SK-N-SH treated with all-trans-retinoic acid at 6 μM for 48 hours (cell line): ENCODE data around the gene CD3E.

Experiments used
- ISL1 ChIP-seq: fragments of 250-450 bp; sonication (Bioruptor Pico); IDR thresholded peaks from 2 replicates; pipeline ENCODE4 v2.1.2; 2022; ENCODE audit warnings: mild to moderate bottlenecking, moderate library complexity
- RARB ChIP-seq: fragments of 250-450 bp; sonication (Bioruptor Pico); IDR thresholded peaks from 2 replicates; pipeline ENCODE4 v1.8.0; 2021; ENCODE audit warnings: mild to moderate bottlenecking, moderate library complexity
- SNAI2 ChIP-seq: fragments of 250-450 bp; sonication (Bioruptor Pico); IDR thresholded peaks from 2 replicates; pipeline ENCODE4 v1.5.0; 2020; ENCODE audit warnings: mild to moderate bottlenecking, moderate library complexity
- TOX ChIP-seq: fragments of 250-450 bp; sonication (Bioruptor Pico); IDR thresholded peaks from 2 replicates; pipeline ENCODE4 v1.8.0; 2021; ENCODE audit warnings: mild to moderate bottlenecking, moderate library complexity, borderline replicate concordance
- ZC3H10 ChIP-seq: fragments of 250-450 bp; sonication (Bioruptor Pico); IDR thresholded peaks from 2 replicates; pipeline ENCODE4 v1.5.1; 2021; ENCODE audit warnings: mild to moderate bottlenecking, moderate library complexity
- ZFP30 ChIP-seq: fragments of 450-650 bp; formaldehyde crosslinking; IDR thresholded peaks from 2 replicates; pipeline ENCODE4 v1.5.0; 2022; ENCODE audit warnings: mild to moderate bottlenecking, moderate library complexity
- ZNF70 ChIP-seq: fragments of 450-650 bp; formaldehyde crosslinking; IDR thresholded peaks from 2 replicates; pipeline ENCODE4 v1.5.0; 2020; ENCODE audit warnings: mild to moderate bottlenecking, moderate library complexity
- ZNF8 ChIP-seq: fragments of 450-650 bp; formaldehyde crosslinking; IDR thresholded peaks from 2 replicates; pipeline ENCODE4 v1.5.0; 2020; ENCODE audit warnings: mild to moderate bottlenecking, moderate library complexity
- TF ChIP-seq, protein P1 (sequence below): fragments of 250-450 bp; sonication (Bioruptor Pico); IDR thresholded peaks from 2 replicates; pipeline ENCODE4 v1.8.0; 2020; ENCODE audit warnings: mild to moderate bottlenecking, moderate library complexity, borderline replicate concordance
- TF ChIP-seq, protein P2 (sequence below): fragments of 250-450 bp; sonication (Bioruptor Pico); IDR thresholded peaks from 2 replicates; pipeline ENCODE4 v1.5.1; 2021; ENCODE audit warnings: mild to moderate bottlenecking, moderate library complexity

DNA sequence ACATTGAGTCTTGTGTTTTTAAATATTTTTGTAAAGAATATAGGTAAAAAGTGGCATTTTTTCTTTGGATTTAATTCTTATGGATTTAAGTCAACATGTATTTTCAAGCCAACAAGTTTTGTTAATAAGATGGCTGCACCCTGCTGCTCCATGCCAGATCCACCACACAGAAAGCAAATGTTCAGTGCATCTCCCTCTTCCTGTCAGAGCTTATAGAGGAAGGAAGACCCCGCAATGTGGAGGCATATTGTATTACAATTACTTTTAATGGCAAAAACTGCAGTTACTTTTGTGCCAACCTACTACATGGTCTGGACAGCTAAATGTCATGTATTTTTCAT is 333 bp upstream of the CD3E start:
- TF ChIP-seq RARB (no peak), ZNF8 (CRISPR knock-in tag) (no peak), SNAI2 (CRISPR knock-in tag) (no peak), ZNF70 (no peak), ZC3H10 (CRISPR knock-in tag) (no peak), ISL1 (CRISPR knock-in tag) (no peak), ZFP30 (no peak), TOX (CRISPR knock-in tag) (no peak)
- TF ChIP-seq, protein P1, sequence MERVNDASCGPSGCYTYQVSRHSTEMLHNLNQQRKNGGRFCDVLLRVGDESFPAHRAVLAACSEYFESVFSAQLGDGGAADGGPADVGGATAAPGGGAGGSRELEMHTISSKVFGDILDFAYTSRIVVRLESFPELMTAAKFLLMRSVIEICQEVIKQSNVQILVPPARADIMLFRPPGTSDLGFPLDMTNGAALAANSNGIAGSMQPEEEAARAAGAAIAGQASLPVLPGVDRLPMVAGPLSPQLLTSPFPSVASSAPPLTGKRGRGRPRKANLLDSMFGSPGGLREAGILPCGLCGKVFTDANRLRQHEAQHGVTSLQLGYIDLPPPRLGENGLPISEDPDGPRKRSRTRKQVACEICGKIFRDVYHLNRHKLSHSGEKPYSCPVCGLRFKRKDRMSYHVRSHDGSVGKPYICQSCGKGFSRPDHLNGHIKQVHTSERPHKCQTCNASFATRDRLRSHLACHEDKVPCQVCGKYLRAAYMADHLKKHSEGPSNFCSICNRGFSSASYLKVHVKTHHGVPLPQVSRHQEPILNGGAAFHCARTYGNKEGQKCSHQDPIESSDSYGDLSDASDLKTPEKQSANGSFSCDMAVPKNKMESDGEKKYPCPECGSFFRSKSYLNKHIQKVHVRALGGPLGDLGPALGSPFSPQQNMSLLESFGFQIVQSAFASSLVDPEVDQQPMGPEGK = no peak
- TF ChIP-seq, protein P2, sequence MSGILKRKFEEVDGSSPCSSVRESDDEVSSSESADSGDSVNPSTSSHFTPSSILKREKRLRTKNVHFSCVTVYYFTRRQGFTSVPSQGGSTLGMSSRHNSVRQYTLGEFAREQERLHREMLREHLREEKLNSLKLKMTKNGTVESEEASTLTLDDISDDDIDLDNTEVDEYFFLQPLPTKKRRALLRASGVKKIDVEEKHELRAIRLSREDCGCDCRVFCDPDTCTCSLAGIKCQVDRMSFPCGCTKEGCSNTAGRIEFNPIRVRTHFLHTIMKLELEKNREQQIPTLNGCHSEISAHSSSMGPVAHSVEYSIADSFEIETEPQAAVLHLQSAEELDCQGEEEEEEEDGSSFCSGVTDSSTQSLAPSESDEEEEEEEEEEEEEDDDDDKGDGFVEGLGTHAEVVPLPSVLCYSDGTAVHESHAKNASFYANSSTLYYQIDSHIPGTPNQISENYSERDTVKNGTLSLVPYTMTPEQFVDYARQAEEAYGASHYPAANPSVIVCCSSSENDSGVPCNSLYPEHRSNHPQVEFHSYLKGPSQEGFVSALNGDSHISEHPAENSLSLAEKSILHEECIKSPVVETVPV = no peak
